Esophagus squamous epithelium (tissue), 5 donors: ENCODE results near the gene ADGRF3. TPM values are rescaled to one million over a fixed set of nuclear protein-coding genes. Genes with fewer than 3 reads are reported as not detected.
"Not testable (repeated sequence)": the region's sequence is repeated elsewhere in the genome, so short reads cannot be mapped to it uniquely, and the experiment has no call there.

Source experiments
- DNase-seq: peaks from one replicate; lab custom pipeline; 2025; lab: John Stamatoyannopoulos, UW
- H3K27ac ChIP-seq, 4 donors: fragments of 200-600 bp; sonication (generic); one replicate each; pipeline ENCODE4 v1.5.1; 2016 to 2019; ENCODE audit warnings: mild to moderate bottlenecking in 1 of 4
- H3K27me3 ChIP-seq, 4 donors: fragments of 200-600 bp; sonication (generic); 1 replicate in 3 of 4; 2 replicates in 1 of 4; pipeline versions ENCODE4 v1.5.1 to v1.6.0; 2017 to 2021; ENCODE audit warnings: antibody characterized with exemption in 1 of 4
- H3K36me3 ChIP-seq, 3 donors: fragments of 200-600 bp; sonication (generic); one replicate each; pipeline ENCODE4 v1.5.1; 2016 to 2019
- H3K4me1 ChIP-seq, 3 donors: fragments of 200-600 bp; sonication (generic); one replicate each; pipeline ENCODE4 v1.5.1; 2017 to 2019
- H3K4me3 ChIP-seq, 4 donors: fragments of 200-600 bp; sonication (generic); 1 replicate in 3 of 4; 2 replicates in 1 of 4; pipeline ENCODE4 v1.5.1; 2016 to 2019; ENCODE audit warnings: mild to moderate bottlenecking in 2 of 4, moderate library complexity in 1 of 4
- H3K9me3 ChIP-seq, 3 donors: fragments of 200-600 bp; sonication (generic); one replicate each; pipeline ENCODE4 v1.5.1; 2016 to 2019
- POLR2A ChIP-seq, 4 donors: fragments of 450-650 bp; IDR thresholded peaks; one replicate each; pipeline ENCODE4 v1.6.1; 2017; ENCODE audit warnings: antibody characterized with exemption in 4 of 4, mild to moderate bottlenecking in 4 of 4, moderate library complexity in 3 of 4
- WGBS, 2 donors: methylation state at CpG; one replicate each; pipeline ENCODE4 v1.1.5; 2018; 5-methylcytosine and 5-hydroxymethylcytosine counted together
- intact Hi-C: fragments of 100-400 bp; cut with DNase I; formaldehyde crosslinking; loops from one replicate; pipeline ENCODE4 v1.15.0; 2022
- total RNA-seq, 4 donors: library from RNA; depleted of rRNA; stranded (reverse); fragments of >200 nt; gene quantifications; one replicate each; pipeline ENCODE4 v1.1.0, GENCODE V29; 2016
- TF ChIP-seq, protein P1 (sequence below), 6 experiments: fragments of 450-650 bp in 4 of 6; fragments of 200-600 bp in 2 of 6; sonication (generic) in 2 of 6; IDR thresholded peaks; one replicate each; pipeline ENCODE4 v1.5.1; 2016 to 2019; ENCODE audit warnings: antibody characterized with exemption in 6 of 6, mild to moderate bottlenecking in 4 of 6, moderate library complexity in 4 of 6
- donor health status: DM: yes; HTN: yes; CAD: no.

ADGRF3 gene
- total RNA-seq, 4 donors from 2014 or later = 0.41 TPM; not detected in 3

DNA sequence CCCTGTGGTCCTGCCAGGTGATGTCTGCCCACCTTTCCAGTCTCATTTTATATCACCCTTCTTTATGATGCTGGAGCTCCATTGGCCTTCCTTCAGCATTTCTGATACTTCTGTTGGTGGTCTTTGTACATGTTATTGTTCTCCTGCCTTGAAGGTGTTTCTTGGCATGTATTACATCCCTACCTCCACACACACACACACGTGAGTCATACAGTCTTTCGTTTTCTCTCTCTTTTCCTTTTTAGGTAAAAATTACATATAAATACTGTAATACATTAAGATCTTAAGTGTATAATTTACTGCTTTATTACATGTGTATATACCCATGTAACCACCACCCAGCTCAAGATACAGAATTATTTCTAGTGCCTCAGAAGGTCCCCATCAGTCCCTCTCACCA, 10.2 kb upstream of the ADGRF3 start:
- peak overlapping the region; percentile 66 to 93 (median 82) for H3K27ac ChIP-seq
- H3K4me3 ChIP-seq = no peak overlapping the region
- no peak for DNase-seq
- intact Hi-C loops = no loop called here
- peaks cover 15 to 89% (median 24%) of the 10 kb centered on the region in 3 donors for H3K4me1 ChIP-seq
- TF ChIP-seq, protein P1, sequence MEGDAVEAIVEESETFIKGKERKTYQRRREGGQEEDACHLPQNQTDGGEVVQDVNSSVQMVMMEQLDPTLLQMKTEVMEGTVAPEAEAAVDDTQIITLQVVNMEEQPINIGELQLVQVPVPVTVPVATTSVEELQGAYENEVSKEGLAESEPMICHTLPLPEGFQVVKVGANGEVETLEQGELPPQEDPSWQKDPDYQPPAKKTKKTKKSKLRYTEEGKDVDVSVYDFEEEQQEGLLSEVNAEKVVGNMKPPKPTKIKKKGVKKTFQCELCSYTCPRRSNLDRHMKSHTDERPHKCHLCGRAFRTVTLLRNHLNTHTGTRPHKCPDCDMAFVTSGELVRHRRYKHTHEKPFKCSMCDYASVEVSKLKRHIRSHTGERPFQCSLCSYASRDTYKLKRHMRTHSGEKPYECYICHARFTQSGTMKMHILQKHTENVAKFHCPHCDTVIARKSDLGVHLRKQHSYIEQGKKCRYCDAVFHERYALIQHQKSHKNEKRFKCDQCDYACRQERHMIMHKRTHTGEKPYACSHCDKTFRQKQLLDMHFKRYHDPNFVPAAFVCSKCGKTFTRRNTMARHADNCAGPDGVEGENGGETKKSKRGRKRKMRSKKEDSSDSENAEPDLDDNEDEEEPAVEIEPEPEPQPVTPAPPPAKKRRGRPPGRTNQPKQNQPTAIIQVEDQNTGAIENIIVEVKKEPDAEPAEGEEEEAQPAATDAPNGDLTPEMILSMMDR (IDR thresholded peaks at IDR 0.05) = no peak
- TF ChIP-seq POLR2A (IDR thresholded peaks at IDR 0.05) = no peak
- 39 to 52% methylated on average over 2 of the region's 2 CpGs for whole genome bisulfite sequencing, 2 donors
- H3K9me3 ChIP-seq = no peaks in the 10 kb centered on the region
- no peaks in the 10 kb centered on the region for H3K36me3 ChIP-seq
- no peaks in the 10 kb centered on the region for H3K27me3 ChIP-seq

- intact Hi-C loops = no loop called here
- DNase-seq = no peak
- H3K27ac ChIP-seq = peak overlapping the region; percentile 66 to 93 (median 82)
Observed at GRCh38 chr2:26356111-26356510, 9.5 kb upstream of the ADGRF3 start.

GRCh38 chr2:26355038-26355995, 8.7 kb upstream of the ADGRF3 start:
- peaks cover 12 to 80% (median 22%) of the 10 kb centered on the region in 3 donors for H3K4me1 ChIP-seq
- H3K4me3 ChIP-seq = peak overlapping the region in 1 of 4 donors; percentile 17
- peaks cover 0 to 7% (median 0%) of the 10 kb centered on the region in 3 donors for H3K36me3 ChIP-seq
- H3K27ac ChIP-seq = peak overlapping the region; percentile 70 to 93 (median 82)
- no peaks in the 10 kb centered on the region for H3K9me3 ChIP-seq
- TF ChIP-seq, protein P1 (IDR thresholded peaks at IDR 0.05) = no peak
- peak in 1 of 4 donors; percentile 24 for TF ChIP-seq POLR2A (IDR thresholded peaks at IDR 0.05)
- DNase-seq = no peak
- no peaks in the 10 kb centered on the region for H3K27me3 ChIP-seq
- 28 to 50% methylated on average over 9 of the region's 9 CpGs for WGBS, 2 donors
- intact Hi-C loops = no loop called here

More at GRCh38 chr2:26356111-26356510, 9.5 kb upstream of the ADGRF3 start:
- WGBS, 2 donors = 77 to 86% methylated on average over 2 of the region's 2 CpGs
- Histone ChIP-seq H3K36me3 (peaks cover 0 to 6% (median 0%) of the 10 kb centered on the region in 3 donors), H3K9me3 (no peaks in the 10 kb centered on the region), H3K4me1 (peaks cover 15 to 88% (median 24%) of the 10 kb centered on the region in 3 donors), H3K27me3 (no peaks in the 10 kb centered on the region), H3K4me3 (no peak overlapping the region)
- no peak for TF ChIP-seq POLR2A (IDR thresholded peaks at IDR 0.05)
- TF ChIP-seq, protein P1 (IDR thresholded peaks at IDR 0.05) = no peak

GRCh38 chr2:26354469-26354868, 7.9 kb upstream of the ADGRF3 start:
- H3K36me3 ChIP-seq, DNase-seq, H3K27me3 ChIP-seq, H3K4me3 ChIP-seq, intact Hi-C loops, H3K9me3 ChIP-seq: not testable (repeated sequence)
- peak overlapping the region; percentile 70 to 93 (median 82) for H3K27ac ChIP-seq
- peaks cover 10 to 75% (median 19%) of the 10 kb centered on the region in 3 donors for H3K4me1 ChIP-seq
- 96 to 97% methylated on average over 13 to 16 of the region's 16 CpGs for WGBS, 2 donors

- Histone ChIP-seq H3K36me3 (peaks cover 0 to 7% (median 0%) of the 10 kb centered on the region in 3 donors), H3K4me3 (no peak overlapping the region), H3K9me3 (no peaks in the 10 kb centered on the region), H3K27ac (peak overlapping the region in 3 of 4 donors; percentile 15 to 93 (median 57)), H3K27me3 (no peaks in the 10 kb centered on the region), H3K4me1 (peaks cover 10 to 72% (median 11%) of the 10 kb centered on the region in 3 donors)
- TF ChIP-seq POLR2A (IDR thresholded peaks at IDR 0.05) = no peak
- TF ChIP-seq, protein P1 (IDR thresholded peaks at IDR 0.05) = no peak
- intact Hi-C loops = no loop called here
- no peak for DNase-seq
- 44 to 47% methylated on average over 1 of the region's 1 CpG for WGBS, 2 donors
Observed at GRCh38 chr2:26352892-26353291, 6.3 kb upstream of the ADGRF3 start.
